HuH-7 (cell line): Measurements from ENCODE around the gene SAMD11.
"Not testable (repeated sequence)": the region's sequence is repeated elsewhere in the genome, so short reads cannot be mapped to it uniquely, and the experiment has no call there.

Experiments used
- DNase-seq: peaks from one replicate; pipeline ENCODE4 v3.0.0; 2011; ENCODE audit warnings: low spot score

Gene SAMD11

DNA sequence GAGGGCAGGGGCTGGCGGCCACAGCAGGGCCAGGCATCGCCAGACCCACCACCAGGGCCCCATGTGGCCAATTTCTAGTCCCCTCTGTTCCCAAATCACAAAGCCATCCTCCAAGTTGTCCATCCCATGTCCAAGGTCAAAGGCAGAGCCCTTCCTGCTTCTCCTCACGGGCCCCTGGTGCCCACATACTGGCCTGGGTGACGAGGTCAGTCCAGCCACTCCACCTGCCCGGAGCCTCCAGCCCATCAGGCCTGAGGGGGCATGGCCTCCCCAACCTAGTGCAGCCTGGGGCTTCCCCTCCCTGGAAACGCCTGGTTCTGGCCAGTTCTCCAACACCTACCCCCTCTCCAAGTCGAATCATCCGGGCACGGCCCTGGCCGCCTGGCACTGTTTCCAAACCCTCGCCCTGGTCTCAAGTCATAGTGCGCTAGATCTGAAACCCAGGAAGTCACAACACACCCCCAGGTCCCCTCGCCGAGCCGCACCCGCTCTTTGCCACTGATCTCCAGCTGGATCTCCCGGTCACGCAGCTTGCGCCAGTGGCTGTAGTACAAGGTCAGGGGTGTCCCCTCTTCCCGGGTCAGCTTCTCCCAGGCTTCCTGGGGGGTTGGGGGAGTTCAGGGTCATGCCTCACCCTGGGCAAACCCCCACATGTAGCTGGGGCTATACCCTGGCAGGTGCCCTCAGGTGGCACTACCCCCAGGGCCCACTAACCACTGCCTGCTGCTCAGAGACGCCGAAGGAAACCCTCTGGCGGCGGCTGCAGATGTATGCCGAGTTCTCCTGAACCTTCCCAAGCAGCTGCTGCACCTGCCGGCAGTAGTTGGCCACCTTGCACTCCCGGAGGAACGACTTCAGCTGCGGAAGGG, 22.2 kb downstream of the SAMD11 start:
- DNase-seq, result no peak

DNA sequence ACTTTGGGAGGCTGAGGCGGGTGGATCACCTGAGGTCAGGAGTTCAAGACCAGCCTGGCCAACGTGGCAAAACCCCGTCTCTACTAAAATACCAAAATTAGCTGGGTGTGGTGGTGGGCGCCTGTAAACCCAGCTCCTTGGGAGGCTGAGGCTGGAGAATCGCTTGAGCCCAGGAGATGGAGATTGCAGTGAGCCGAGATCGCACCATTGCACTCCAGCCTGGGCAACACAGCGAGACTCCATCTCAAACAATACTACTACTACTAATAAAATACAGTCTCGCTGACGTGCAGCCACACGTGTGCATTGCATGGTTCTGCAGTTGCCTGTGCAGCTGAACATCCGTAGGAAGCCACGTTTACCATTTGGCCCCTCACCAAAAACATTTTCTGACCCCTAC, 23.1 kb downstream of the SAMD11 start:
- DNase-seq, result not testable (repeated sequence)

DNA sequence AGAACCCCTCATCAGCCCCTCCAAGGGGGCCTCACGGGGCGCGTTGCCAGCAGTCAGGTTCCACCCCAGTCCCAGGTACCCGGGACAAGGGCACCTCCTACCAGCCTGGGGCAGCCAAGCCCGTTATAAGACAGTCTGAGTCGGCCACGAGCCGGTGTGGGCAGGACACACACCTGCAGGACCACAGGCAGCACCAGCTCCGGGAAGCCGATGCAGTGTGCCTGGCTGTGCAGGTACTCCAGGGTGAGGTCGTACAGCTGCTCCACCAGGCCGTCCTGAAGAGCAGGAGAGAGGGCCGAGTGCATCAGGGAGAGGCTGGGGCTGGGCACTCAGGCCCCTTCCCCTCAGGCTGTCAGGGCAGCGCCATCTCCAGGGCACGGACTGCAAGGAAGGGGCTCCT, 24.2 kb downstream of the SAMD11 start:
- no peak for DNase-seq

DNA sequence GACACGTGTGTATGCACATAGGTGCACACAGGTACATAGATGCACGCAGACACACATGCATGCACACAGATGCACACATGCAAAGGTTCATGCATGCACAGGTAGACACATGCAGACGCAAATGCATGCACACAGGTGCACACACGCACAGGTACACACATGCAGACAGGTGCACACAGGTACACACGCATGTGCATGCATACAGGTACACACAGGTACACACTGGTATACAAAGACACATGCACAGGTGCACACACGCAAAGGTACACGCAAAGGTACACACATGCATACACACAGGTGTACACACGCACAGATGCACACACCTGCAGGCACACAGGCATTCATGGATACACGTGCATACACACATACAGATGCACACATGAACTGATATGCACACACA, 26.5 kb downstream of the SAMD11 start:
- no peak for DNase-seq

DNA sequence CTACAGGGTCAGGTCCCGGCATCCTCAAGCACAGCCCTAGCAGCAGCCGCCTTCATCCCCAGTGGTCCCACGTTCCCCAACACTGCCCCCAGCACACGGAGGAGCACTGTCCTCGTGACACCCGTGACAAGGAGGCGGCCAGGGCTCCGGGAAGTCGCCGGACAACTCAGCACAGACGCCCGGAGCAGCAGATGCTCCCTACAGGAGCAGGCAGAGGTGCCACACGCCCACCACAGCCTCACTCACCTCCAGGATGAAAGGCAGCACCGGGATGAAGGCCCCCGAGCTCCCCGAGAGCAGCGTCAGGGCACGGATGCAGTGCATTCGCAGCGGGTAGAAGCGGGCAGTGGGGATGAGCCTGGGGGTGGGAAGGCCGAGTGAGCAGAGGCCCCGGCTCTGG, 27.2 kb downstream of the SAMD11 start:
- DNase-seq, result no peak

DNA sequence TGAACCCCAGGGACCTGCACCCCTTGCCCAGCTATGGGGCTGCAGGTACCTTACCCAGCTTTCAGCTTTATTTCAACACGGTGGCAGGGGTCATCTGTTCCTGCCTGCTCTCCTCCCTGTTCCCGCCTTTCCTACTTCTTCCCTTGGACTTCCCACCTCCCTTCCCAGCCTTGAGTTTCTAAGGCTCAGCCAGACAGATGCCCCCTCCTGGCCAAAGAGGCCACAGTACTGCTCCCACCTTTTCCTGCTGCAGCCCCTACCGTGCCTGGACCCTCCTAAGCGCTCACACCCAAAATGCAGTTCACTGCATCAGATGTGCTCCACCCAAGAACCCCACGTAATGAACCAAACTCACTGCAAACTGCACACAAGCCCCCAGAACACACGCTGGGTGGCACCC, 27.6 kb downstream of the SAMD11 start:
- no peak for DNase-seq

DNA sequence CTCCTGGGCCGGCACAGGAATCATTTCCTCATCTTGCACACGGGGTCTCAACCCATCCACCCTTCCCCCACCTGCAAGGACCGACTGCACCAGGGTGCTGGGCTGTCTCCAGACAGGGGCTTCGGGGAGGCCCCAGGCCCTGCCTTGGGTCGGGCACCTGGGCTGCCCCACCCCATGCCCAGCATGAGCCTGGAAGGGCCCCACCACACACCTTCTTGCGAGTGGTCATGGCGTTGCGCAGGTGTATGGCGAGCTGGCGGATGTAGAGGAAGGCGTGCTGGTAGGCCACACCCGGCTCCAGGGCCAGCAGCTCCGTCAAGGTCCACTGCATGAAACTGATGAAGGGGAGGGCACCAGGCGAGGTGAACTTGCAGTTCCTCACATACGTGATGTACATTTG, 28.5 kb downstream of the SAMD11 start:
- DNase-seq, result no peak

DNA sequence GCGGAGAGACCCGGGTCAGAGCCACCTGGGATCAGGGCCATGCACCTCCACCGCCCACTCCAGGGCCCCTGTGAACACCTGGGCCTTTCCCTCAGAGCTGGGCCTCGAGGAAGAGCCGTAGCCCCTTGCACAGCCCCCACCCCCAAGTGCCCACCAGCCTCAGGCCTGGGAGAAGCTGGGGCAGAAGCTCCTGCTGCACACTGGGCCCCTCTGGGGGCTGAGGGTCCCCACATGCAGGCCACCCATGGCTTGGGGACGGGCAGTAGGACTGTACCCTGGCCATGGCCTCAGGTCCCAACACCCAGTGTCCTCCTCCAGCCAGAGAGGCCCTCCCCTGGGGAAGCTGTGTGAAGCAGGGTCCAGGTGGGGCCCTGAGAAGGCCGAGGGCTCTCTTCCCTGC, 28.9 kb downstream of the SAMD11 start:
- DNase-seq, result no peak

DNA sequence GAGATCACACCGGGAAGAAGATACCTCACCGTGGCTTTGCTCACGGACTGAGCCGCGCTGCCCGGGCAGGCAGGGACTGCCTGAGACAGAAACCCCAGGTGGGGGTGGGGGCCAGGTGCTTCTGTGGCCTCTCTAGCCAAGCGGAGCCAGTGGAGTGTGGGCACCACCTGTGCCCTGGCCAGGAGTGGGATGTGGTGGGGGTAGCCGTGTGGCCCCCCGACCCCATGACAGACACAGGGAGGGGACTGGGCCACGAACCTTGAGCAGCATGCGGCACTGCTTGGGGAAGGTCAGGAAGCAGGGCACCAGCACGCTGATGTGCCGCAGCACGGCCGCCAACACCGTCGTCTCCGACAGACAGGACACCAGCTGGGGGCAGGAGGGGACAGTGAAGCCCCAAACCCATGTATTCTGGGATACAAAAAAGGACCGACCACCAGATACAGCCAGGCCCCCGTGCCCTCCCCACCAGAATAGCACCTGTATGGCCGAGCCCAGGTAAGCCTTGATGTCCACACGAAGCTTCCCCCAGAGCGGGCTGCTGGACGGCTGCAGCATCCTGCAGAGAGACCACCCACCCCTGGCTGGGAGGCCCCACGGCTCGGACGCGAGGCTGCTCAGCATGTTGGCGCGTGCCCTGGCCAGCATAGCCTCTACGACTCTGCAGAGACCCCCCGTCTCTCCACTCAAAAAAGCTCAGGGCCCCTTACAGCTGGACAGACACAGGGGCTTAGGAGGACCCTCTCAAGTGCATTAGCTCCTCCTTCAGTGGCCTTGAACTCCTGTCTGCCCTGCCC, 30.0 kb downstream of the SAMD11 start:
- DNase-seq, result no peak

DNA sequence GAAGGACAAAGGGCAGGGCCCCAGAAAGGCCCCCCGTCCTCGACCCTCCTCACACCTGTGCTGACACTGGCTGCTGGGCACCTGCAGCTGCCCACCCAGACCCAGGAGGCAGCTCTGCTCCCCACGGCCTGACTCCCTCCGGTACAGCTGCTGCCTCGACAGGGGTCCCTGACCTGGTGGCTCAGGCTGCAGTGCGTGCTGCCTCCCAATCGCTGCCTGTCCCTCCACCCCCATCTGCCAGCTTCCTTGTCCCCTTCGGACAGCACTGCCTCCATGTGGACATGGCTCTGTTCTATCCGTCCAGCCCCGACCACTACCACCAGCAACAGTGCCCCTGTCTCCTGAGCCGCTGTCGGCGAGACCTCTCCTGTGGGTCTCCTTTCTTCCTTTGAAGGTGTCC, 31.2 kb downstream of the SAMD11 start:
- no peak for DNase-seq

DNA sequence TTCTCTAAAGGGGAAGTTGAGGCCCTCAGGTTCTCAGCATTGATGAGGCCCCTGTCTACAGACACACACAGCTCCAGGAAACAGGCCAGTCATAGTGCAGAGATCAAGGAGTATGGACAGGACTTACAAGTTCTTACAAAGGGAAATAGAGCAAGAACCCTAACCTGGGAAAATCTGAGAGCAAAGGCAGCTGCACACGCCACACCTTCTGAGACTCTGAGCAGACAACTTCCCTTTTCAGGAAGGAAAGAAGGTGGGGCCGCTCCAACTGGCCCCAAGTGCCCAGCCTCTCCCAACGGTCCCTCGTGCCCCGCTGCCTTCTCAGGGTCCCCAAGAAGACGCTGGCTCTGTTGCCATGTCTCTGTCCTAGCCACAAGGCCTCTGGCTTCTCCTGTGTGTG, 31.8 kb downstream of the SAMD11 start:
- no peak for DNase-seq

DNA sequence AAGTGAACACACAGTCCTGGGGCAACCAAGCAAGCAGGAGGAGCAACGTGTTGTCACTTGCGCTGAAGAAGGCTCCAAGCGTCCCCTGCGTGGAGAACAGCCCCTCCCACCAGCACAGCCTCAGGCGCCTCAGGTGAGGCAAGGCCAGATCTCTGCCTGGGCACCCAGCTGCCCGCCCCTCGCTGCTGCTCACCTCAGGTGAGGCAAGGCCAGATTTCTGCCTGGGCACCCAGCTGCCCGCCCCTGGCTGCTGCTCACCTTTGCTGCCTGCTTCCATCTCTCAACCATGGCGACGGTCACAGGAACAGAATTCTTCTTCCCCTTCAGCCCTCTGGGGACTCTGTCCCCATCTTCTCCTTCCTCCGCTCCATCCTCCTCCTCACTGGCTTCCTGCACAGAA, 32.9 kb downstream of the SAMD11 start:
- DNase-seq, result no peak

DNA sequence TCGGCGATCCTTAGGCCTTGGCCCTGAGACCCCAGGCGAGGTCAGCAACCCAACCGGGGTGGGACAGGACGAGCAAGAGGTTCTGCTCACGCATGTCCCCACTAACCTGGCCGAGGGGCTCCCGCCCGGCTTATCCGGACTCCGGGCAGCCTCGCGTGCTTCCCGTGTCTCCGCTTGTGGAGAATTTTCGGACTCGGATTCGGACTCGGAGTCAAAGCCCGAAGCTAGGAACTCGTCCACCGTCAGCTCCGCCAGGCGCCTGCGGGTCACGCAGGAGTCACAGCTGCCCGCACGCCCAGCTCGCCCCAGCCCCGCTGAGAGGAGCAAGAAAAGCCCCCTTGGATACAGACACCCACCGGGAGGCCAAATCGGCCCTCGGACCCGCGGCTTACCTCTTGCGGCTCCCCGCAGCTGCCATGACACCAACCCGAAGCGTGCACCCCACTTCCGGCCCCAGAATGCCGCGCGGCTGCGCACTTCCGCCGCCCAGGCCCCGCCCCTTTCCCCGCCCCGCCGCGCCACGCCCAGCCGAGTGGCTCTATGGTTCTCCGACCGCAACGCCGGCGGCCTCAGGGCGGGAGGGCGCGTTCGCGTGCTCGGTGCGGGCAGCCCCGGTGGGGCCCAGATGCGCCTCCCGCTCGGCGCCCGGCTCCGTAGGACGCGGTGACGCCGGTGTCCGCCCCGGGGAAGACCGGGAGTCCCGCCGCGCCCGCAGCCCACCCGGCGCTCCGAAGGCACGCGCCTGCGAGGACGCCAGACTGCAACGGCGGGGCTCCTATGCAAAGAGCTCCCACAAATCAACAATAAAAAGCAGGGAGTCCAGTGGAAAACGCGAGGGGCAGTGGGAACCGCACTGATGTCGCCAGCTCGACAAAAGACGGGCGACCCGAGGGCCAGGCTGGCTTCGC, 35.4 kb downstream of the SAMD11 start, which contains the start of gene NOC2L:
TSS of gene NOC2L (minus strand) at position 434 of the 908 bp plus-strand sequence. CDS start at position 418, 16 bp downstream.
- DNase-seq, result peak; percentile 88

DNA sequence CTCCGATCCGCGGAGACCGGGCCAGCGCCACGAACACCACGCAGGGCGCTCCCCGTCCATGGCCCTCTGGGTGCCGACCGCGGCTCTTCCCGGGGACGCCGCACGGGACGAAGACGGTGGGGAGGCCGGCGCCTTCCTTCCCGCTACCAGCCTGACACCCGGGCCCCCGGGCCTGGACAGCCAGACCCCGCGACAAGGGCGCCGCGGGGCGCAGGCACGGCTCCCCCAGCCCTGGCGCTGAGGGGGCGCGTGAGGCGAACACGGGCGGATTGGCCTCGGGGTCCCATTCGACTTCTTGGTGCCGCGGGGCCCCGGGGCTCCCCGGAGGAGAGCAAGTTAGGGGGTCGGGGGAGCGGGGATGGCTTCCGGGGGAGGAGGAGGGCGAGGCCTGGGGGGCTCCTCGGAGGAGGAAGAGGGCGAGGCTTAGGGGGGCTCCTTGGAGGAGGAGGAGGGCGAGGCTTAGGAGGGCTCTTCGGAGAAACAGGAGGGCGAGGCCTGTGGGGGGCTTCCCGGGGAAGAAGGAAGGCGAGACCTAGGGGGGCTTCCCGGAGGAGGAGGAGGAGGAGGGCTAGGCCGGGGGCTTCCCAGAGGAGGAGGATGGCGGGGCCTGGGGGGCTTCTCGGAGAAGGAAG, 36.1 kb downstream of the SAMD11 start:
- DNase-seq, result no peak

DNA sequence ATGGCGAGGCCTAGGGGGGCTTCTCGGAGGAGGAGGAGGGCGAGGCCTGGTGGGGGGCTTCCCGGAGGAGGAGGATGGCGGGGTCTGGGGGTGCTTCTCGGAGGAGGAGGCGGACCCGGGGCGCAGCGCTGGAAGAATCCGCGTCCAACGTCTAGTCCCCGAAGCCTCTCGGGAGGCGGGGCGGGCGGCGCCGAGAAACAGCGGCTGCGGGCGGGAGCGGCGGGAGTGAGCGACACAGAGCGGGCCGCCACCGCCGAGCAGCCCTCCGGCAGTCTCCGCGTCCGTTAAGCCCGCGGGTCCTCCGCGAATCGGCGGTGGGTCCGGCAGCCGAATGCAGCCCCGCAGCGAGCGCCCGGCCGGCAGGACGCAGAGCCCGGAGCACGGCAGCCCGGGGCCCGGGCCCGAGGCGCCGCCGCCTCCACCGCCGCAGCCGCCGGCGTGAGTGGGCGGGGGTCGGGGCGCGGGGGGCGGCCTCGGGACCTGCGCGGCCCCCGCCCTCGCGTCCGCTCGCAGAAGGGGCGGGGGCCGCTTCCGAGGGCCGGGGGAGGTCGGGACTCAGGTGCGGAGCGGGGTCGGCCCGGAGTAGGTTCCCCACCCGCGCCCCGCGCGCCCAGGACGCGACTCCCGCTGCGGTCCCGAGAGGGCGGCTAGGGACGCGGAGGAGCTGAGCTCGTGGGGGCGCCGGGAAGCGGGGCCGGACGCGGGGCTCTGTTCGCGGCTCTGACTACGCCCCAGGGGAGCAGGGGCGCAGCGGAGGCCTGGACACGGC, 36.8 kb downstream of the SAMD11 start, which contains the start of gene KLHL17:
TSS of gene KLHL17 (plus strand) at position 222 of the 769 bp plus-strand sequence. CDS start at position 332, 110 bp downstream.
- DNase-seq, result peak; percentile 86

DNA sequence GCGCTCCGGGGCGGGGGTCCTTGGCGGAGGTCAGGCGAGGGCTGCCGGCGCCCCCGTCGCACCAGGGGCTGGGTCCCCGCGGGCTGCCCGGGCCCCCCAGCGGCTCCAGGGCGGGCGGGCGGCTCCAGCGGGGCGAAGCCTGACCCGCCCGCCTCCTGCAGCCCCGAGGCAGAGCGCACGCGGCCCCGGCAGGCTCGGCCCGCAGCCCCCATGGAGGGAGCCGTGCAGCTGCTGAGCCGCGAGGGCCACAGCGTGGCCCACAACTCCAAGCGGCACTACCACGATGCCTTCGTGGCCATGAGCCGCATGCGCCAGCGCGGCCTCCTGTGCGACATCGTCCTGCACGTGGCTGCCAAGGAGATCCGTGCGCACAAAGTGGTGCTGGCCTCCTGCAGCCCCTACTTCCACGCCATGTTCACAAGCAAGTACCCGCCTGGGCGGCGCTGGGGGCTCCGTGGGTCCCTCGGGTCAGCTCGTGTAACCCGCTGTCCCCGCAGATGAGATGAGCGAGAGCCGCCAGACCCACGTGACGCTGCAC, 37.5 kb downstream of the SAMD11 start:
- no peak for DNase-seq

DNA sequence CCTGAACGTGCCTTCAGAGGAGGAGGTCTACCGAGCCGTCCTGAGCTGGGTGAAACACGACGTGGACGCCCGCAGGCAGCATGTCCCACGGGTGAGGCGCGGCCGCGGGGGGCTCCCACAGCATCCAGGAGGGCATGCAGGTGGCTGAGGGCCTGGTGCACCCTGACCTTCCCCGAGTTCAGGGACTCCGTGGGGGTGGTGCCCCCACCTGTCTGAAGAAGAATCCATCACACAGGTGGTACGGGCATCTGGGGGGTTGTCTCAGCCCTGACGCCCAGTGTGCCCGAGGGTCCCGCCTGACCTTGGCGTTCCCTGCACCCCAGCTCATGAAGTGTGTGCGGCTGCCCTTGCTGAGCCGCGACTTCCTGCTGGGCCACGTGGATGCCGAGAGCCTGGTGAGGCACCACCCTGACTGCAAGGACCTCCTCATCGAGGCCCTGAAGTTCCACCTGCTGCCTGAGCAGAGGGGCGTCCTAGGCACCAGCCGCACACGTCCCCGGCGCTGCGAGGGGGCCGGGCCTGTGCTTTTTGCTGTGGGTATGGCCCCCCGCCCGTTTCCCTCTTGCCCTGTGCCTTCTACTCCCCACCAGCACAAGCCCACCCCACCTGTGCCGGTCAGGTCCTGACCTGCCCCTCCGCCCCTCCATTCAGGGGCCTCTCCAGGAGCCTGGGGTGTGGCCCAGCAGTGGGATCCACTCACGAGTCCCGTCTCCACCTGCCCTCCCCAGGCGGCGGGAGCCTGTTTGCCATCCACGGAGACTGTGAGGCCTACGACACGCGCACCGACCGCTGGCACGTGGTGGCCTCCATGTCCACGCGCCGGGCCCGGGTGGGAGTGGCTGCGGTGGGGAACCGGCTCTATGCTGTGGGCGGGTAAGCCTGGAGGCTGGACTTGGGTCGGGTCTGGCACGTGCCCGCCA, 38.9 kb downstream of the SAMD11 start:
- DNase-seq, result no peak

DNA sequence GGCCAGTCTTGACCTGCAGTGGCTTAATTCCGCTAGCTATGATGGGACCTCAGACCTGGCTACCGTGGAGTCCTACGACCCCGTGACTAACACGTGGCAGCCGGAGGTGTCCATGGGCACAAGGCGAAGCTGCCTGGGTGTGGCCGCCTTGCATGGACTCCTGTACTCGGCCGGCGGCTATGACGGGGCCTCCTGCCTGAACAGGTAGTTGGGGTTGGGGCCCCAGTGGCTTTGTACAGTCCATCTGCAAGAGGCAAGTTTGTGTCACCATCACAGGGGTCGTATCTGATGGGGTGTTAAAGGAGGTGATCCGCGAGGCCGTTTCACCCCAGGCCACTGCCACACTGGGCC, 39.6 kb downstream of the SAMD11 start:
- DNase-seq, result no peak

DNA sequence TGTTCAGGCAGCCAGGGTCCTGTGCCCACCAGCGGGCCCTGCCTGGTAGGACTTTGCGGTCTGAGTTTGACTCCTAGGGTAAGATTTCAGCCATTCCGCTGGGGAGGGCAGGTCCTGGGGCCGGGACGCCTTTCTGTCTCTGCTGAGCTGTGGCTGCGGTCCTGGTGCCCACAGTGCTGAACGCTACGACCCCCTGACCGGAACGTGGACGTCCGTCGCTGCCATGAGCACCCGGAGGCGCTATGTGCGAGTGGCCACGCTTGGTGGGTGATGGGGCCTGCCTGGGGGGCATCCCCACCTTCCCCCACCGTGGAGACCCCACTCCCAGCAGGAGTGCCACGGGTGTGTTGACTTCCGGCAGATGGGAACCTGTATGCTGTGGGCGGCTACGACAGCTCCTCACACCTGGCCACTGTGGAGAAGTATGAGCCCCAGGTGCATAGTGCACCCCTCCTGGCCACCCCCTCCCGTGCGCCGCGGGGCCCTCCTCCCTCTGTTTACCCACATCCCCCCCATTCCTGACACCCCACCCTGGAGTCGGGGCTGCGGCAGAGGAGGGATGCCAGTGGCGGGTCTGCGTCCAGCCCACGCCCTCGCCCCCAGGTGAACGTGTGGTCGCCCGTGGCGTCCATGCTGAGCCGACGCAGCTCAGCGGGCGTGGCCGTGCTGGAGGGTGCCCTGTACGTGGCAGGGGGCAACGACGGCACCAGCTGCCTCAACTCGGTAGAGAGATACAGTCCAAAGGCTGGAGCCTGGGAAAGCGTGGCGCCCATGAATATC, 40.2 kb downstream of the SAMD11 start:
- no peak for DNase-seq
